ENCODE results near the gene ARHGAP26. TPM values are rescaled to one million over a fixed set of nuclear protein-coding genes. Genes with fewer than 3 reads are reported as not detected.

The ARHGAP26 gene
- total and polyA plus RNA-seq, 2 of the 4 experiments (the other 2 are of a cell fraction): 0.54 to 0.56 TPM

DNA sequence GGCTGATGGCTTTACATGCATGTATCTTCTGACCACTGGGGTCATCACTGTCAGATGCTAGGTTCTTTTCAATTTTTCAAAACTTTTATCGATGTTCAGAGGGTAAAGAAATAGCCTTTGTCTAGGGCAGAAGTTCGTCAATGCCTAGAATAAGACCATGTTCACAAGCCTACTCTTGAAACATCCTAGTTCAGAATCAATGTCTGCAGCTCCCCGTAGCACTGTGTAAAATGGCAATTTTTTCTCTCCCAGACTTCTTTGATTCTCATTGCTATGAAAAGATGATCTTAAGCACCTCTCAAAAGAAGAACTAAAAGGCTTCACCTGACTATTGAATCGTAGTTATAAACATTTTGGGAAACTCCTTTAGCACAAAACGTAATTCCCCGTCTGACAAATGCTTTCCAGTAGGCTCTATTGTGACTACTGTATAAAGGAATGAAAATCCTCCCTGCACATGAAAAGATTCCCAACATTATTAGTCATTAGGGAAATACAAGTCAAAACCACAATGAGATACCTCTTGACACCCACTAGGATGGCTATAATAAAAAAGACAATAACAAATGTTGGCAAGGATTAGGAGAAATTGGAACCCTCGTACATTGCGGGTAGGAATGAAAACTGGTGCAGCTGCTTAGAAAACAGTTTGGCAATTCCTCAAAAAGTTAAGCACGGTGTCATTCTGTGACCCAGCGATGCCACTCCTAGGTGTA, 263.5 kb downstream of the ARHGAP26 start:
- H4K91ac ChIP-seq (ENCODE audit: insufficient read depth, low read depth, low read length): no peak overlapping the region
- H3K4me2 ChIP-seq (ENCODE audit: low read depth, low read length): peak overlapping the region; percentile 77; the same call in 1 of the 2 replicates
- H2AK9ac ChIP-seq (replicated peaks; ENCODE audit: low read depth, low read length, poor library complexity): no peak overlapping the region
- 0 out of 2 replicates have a peak overlapping the region, but pooled peaks have one; percentile 27 for H2BK20ac ChIP-seq (ENCODE audit: low read depth, low read length)
- H3K56ac ChIP-seq (ENCODE audit: extremely low read depth, insufficient read depth, low read length): no peak overlapping the region
- H3K23ac ChIP-seq (ENCODE audit: low read depth, low read length): no peak overlapping the region
- H3K9me3 ChIP-seq (ENCODE audit: control insufficient read depth, insufficient read depth, low read length): no peaks in the 10 kb centered on the region
- ATAC-seq (ENCODE audit: low read depth) (peak; percentile 94), DNase-seq (peak; percentile 95)
- 80% methylated on average over 1 of the region's 10 CpGs; no CpG with 5 or more reads in 1 of the 2 experiments for WGBS, 2 experiments (ENCODE audit: extremely low coverage in 2 of 2, insufficient read length in 1 of 2)
- H4K5ac ChIP-seq (ENCODE audit: low read depth, low read length): no peak overlapping the region
- H3K14ac ChIP-seq (replicated peaks; ENCODE audit: low read depth, low read length): no peak overlapping the region
- no peak overlapping the region for H2AK5ac ChIP-seq (ENCODE audit: low read depth, low read length)
- H3K27me3 ChIP-seq (ENCODE audit: control insufficient read depth, insufficient read depth, low read length): peaks cover 11% of the 10 kb centered on the region
- H3K9me1 ChIP-seq (ENCODE audit: insufficient read depth, low read length): no peaks in the 10 kb centered on the region
- in situ Hi-C loops (cut with MboI; ENCODE audit: low sequenced_read_pairs) (no loop called here), dilution Hi-C loops (cut with HindIII; ENCODE audit: low sequenced_read_pairs, unreplicated experiment) (no loop called here), intact Hi-C loops (cut with micrococcal nuclease) (loop anchor here (5.0 kb wide), 1 partner anchor 474 kb away; no protein-coding TSS in a partner anchor)
- no peak overlapping the region for H3K4me3 ChIP-seq (ENCODE audit: insufficient read depth, low read depth, low read length)
- H3K18ac ChIP-seq (ENCODE audit: low read depth, low read length): peak overlapping the region; percentile 40; the same call in 1 of the 2 replicates
- no peak overlapping the region for H2AFZ ChIP-seq (replicated peaks; ENCODE audit: low read length, poor library complexity)
- no peaks in the 10 kb centered on the region for H3K79me1 ChIP-seq (ENCODE audit: low read depth in 1 of 2, low read length in 2 of 2)
- H3K4me1 ChIP-seq (ENCODE audit: control insufficient read depth, insufficient read depth, low read length): peaks cover 2% of the 10 kb centered on the region; the same call in 1 of the 2 replicates
- no peak overlapping the region for H3K9ac ChIP-seq (ENCODE audit: low read depth, low read length)
- H3K27ac ChIP-seq (ENCODE audit: insufficient read depth, low read length): no peak overlapping the region
- H3K36me3 ChIP-seq (ENCODE audit: control insufficient read depth, insufficient read depth, low read length): no peaks in the 10 kb centered on the region
- H4K8ac ChIP-seq (ENCODE audit: low read depth in 2 of 2, low read length in 2 of 2): no peak overlapping the region
- TF ChIP-seq RCOR1 (IDR thresholded peaks at IDR 0.05; ENCODE audit: insufficient replicate concordance, low read length): peak; percentile 58
- TF ChIP-seq, protein P1, sequence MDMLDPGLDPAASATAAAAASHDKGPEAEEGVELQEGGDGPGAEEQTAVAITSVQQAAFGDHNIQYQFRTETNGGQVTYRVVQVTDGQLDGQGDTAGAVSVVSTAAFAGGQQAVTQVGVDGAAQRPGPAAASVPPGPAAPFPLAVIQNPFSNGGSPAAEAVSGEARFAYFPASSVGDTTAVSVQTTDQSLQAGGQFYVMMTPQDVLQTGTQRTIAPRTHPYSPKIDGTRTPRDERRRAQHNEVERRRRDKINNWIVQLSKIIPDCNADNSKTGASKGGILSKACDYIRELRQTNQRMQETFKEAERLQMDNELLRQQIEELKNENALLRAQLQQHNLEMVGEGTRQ (IDR thresholded peaks at IDR 0.05; ENCODE audit: low read depth, low read length): no peak
- peak; percentile 8; the same call in 1 of the 2 replicates for TF ChIP-seq RAD21 (IDR thresholded peaks at IDR 0.05; ENCODE audit: low read length)
- no peak for TF ChIP-seq MAFK (IDR thresholded peaks at IDR 0.05; ENCODE audit: low read depth, low read length)
- peak; percentile 91 for TF ChIP-seq FOS (IDR thresholded peaks at IDR 0.05; ENCODE audit: low read depth, low read length)
- TF ChIP-seq CEBPB (IDR thresholded peaks at IDR 0.05; ENCODE audit: low read depth, low read length): no peak
- TF ChIP-seq BHLHE40 (IDR thresholded peaks at IDR 0.05; ENCODE audit: low read depth, low read length): peak; percentile 76
- TF ChIP-seq RFX5 (IDR thresholded peaks at IDR 0.05; ENCODE audit: low read depth, low read length): no peak
- no peak; the same call in 1 of the 2 replicates for TF ChIP-seq SMC3 (IDR thresholded peaks at IDR 0.05; ENCODE audit: low read depth, low read length)
- no peak for TF ChIP-seq CTCF (conservative IDR thresholded peaks at IDR 0.05; ENCODE audit: low read depth, low read length)
- H4K20me1 ChIP-seq (ENCODE audit: insufficient read depth, low read length): no peaks in the 10 kb centered on the region
- H2BK120ac ChIP-seq (ENCODE audit: low read depth, low read length): no peak overlapping the region
- ChIA-PET POLR2A (ENCODE audit: unreplicated experiment) (no interaction called here), CTCF (no interaction called here)
- no peak overlapping the region for H3K4ac ChIP-seq (ENCODE audit: low read depth, low read length)
- H2BK5ac ChIP-seq (ENCODE audit: low read depth, low read length, poor library complexity, severe bottlenecking): no peak overlapping the region
- BruUV-seq (replicated peaks): no TSS peak
- 0 out of 3 replicates have a peak overlapping the region, but pooled peaks have one; percentile 29 for H2BK15ac ChIP-seq (ENCODE audit: low read depth, low read length)
